ENCODE data around the gene ADARB2.

The ADARB2 gene

DNA sequence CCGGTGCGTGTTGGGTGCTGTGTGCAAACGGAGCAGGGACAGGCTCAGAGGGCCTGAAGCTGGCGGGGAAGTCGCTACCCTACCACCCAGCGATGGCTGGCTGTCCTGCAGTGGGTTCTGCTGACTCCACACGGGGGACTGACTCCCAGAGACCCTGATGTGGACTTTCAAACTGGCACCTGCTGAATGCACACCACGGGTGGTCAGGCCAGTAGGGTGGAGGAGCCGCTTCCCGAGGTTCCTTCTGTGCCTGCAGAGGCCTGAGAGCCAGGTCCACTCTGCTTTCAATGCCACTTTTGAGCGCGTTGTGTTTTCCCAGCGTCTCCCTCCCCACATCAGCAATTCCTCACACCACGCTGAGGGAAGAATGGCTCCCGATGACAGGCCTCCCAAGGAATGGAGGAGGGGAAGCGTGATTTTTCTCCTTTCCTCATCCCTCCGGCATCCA lies 135.3 kb downstream of the ADARB2 start:
- Histone ChIP-seq H4K8ac (ENCODE audit: low read depth, low read length) (no peak overlapping the region), H3K27ac (replicated peaks; ENCODE audit: low read length) (no peak overlapping the region), H3K4me2 (ENCODE audit: insufficient read depth, low read length, poor library complexity, severe bottlenecking) (no peak overlapping the region), H3K9ac (ENCODE audit: low read depth, low read length, poor library complexity) (no peak overlapping the region), H3K4me3 (ENCODE audit: low read length in 2 of 2) (no peak overlapping the region), H3K79me1 (ENCODE audit: low read depth, low read length) (no peaks in the 10 kb centered on the region), H3K4me1 (ENCODE audit: control insufficient read depth in 2 of 2, insufficient read depth in 1 of 2, low read depth in 1 of 2, low read length in 2 of 2) (no peaks in the 10 kb centered on the region), H2BK120ac (ENCODE audit: low read depth, low read length) (no peak overlapping the region), H2AFZ (ENCODE audit: low read length) (no peak overlapping the region), H3K4ac (ENCODE audit: low read length) (no peak overlapping the region), H3K18ac (ENCODE audit: low read length) (no peak overlapping the region), H3K27me3 (ENCODE audit: control insufficient read depth in 3 of 3, insufficient read depth in 3 of 3, low read depth in 1 of 3, low read length in 3 of 3) (peaks cover 0 to 4% (median 0%) of the 10 kb centered on the region in 3 experiments), H3K9me3 (replicated peaks in 1 of 2; ENCODE audit: control insufficient read depth in 2 of 2, insufficient read depth in 1 of 2, low read depth in 1 of 2, low read length in 2 of 2) (no peaks in the 10 kb centered on the region), H2BK15ac (ENCODE audit: low read length) (no peak overlapping the region), H4K91ac (ENCODE audit: low read depth, low read length, poor library complexity) (no peak overlapping the region), H2AK5ac (ENCODE audit: low read depth, low read length) (no peak overlapping the region), H3K36me3 (replicated peaks in 1 of 2; ENCODE audit: control insufficient read depth in 2 of 2, insufficient read depth in 2 of 2, low read length in 2 of 2) (no peaks in the 10 kb centered on the region), H2BK5ac (ENCODE audit: low read length) (no peak overlapping the region), H3K23ac (ENCODE audit: low read depth, low read length, poor library complexity) (no peak overlapping the region), H3K14ac (ENCODE audit: low read length) (no peak overlapping the region), H2BK12ac (ENCODE audit: low read length) (no peak overlapping the region)
- no CpG with 5 or more reads among the region's 17 CpGs for WGBS, 2 donors (ENCODE audit: extremely low coverage in 2 of 2, insufficient read length in 2 of 2, insufficient replicate concordance in 1 of 2)
- no peak for DNase-seq (ENCODE audit: low spot score)

DNA sequence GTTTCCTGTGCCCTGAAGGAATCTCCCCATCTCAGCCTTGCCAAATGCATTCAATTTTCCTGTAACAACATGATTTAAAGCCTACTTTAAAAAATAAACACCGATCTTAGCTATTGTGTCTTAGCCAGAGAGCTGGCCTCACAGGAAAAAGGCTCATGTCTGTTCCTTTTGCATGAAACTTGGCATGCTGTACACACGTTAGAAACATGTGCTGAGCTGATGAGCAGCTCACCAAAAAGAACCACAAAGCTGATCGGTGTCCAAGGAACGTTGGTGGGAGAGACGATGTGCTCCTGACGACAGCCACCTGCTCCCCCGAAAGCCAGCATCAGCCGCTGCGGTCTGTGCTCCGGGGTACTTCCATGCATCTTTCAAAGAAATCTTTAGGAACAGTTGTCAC lies 135.9 kb downstream of the ADARB2 start:
- Histone ChIP-seq H3K4ac (ENCODE audit: low read length) (no peak overlapping the region), H3K9me3 (replicated peaks in 1 of 2; ENCODE audit: control insufficient read depth in 2 of 2, insufficient read depth in 1 of 2, low read depth in 1 of 2, low read length in 2 of 2) (no peaks in the 10 kb centered on the region), H3K36me3 (replicated peaks in 1 of 2; ENCODE audit: control insufficient read depth in 2 of 2, insufficient read depth in 2 of 2, low read length in 2 of 2) (no peaks in the 10 kb centered on the region), H3K4me3 (ENCODE audit: low read length in 2 of 2) (no peak overlapping the region), H3K9ac (ENCODE audit: low read depth, low read length, poor library complexity) (no peak overlapping the region), H2AFZ (ENCODE audit: low read length) (no peak overlapping the region), H2BK12ac (ENCODE audit: low read length) (no peak overlapping the region), H3K27me3 (ENCODE audit: control insufficient read depth in 3 of 3, insufficient read depth in 3 of 3, low read depth in 1 of 3, low read length in 3 of 3) (peaks cover 0 to 4% (median 0%) of the 10 kb centered on the region in 3 experiments), H3K23ac (ENCODE audit: low read depth, low read length, poor library complexity) (no peak overlapping the region), H4K8ac (ENCODE audit: low read depth, low read length) (no peak overlapping the region), H2BK120ac (ENCODE audit: low read depth, low read length) (no peak overlapping the region), H2BK5ac (ENCODE audit: low read length) (no peak overlapping the region), H3K27ac (replicated peaks; ENCODE audit: low read length) (no peak overlapping the region), H3K14ac (ENCODE audit: low read length) (no peak overlapping the region), H3K18ac (ENCODE audit: low read length) (no peak overlapping the region), H4K91ac (ENCODE audit: low read depth, low read length, poor library complexity) (no peak overlapping the region), H2BK15ac (ENCODE audit: low read length) (no peak overlapping the region), H2AK5ac (ENCODE audit: low read depth, low read length) (no peak overlapping the region), H3K4me1 (ENCODE audit: control insufficient read depth in 2 of 2, insufficient read depth in 1 of 2, low read depth in 1 of 2, low read length in 2 of 2) (no peaks in the 10 kb centered on the region), H3K79me1 (ENCODE audit: low read depth, low read length) (no peaks in the 10 kb centered on the region), H3K4me2 (ENCODE audit: insufficient read depth, low read length, poor library complexity, severe bottlenecking) (no peak overlapping the region)
- WGBS, 2 donors (ENCODE audit: extremely low coverage in 2 of 2, insufficient read length in 2 of 2, insufficient replicate concordance in 1 of 2): no CpG with 5 or more reads among the region's 10 CpGs
- DNase-seq (ENCODE audit: low spot score): no peak

DNA sequence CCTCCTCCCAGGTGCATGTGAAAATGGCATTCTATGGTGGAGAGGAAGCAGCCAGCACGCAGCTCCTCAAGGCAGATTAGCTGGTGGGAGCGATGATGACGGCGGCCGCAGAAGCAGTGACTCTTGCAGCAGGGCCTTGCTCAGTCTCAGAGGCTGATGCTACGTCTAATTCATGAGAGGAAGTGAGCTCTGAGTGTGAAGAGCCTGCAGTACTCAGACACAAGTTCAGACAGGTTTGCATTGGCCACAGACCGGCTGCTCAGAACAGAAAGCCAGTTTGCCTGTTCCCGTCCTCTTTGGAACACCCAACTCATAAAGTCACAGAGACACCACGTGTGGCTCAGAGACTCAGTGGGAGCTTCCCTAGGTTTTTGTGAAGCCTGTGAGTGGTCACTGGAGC lies 136.5 kb downstream of the ADARB2 start:
- DNase-seq (ENCODE audit: low spot score): no peak
- H3K27ac ChIP-seq (replicated peaks; ENCODE audit: low read length): no peak overlapping the region
- no peaks in the 10 kb centered on the region for H3K36me3 ChIP-seq (replicated peaks in 1 of 2; ENCODE audit: control insufficient read depth in 2 of 2, insufficient read depth in 2 of 2, low read length in 2 of 2)
- no peak overlapping the region for H2AK5ac ChIP-seq (ENCODE audit: low read depth, low read length)
- H2AFZ ChIP-seq (ENCODE audit: low read length): no peak overlapping the region
- H3K79me1 ChIP-seq (ENCODE audit: low read depth, low read length): no peaks in the 10 kb centered on the region
- H3K9ac ChIP-seq (ENCODE audit: low read depth, low read length, poor library complexity): peak overlapping the region; percentile 31
- H2BK5ac ChIP-seq (ENCODE audit: low read length): no peak overlapping the region
- no peak overlapping the region for H3K14ac ChIP-seq (ENCODE audit: low read length)
- no peaks in the 10 kb centered on the region for H3K9me3 ChIP-seq (replicated peaks in 1 of 2; ENCODE audit: control insufficient read depth in 2 of 2, insufficient read depth in 1 of 2, low read depth in 1 of 2, low read length in 2 of 2)
- no peaks in the 10 kb centered on the region for H3K4me1 ChIP-seq (ENCODE audit: control insufficient read depth in 2 of 2, insufficient read depth in 1 of 2, low read depth in 1 of 2, low read length in 2 of 2)
- no peak overlapping the region for H2BK120ac ChIP-seq (ENCODE audit: low read depth, low read length)
- H4K8ac ChIP-seq (ENCODE audit: low read depth, low read length): no peak overlapping the region
- H3K18ac ChIP-seq (ENCODE audit: low read length): no peak overlapping the region
- H3K4ac ChIP-seq (ENCODE audit: low read length): no peak overlapping the region
- no peak overlapping the region for H4K91ac ChIP-seq (ENCODE audit: low read depth, low read length, poor library complexity)
- no peak overlapping the region for H2BK12ac ChIP-seq (ENCODE audit: low read length)
- H2BK15ac ChIP-seq (ENCODE audit: low read length): no peak overlapping the region
- no peak overlapping the region for H3K4me2 ChIP-seq (ENCODE audit: insufficient read depth, low read length, poor library complexity, severe bottlenecking)
- H3K27me3 ChIP-seq (ENCODE audit: control insufficient read depth in 3 of 3, insufficient read depth in 3 of 3, low read depth in 1 of 3, low read length in 3 of 3): peaks cover 0 to 4% (median 0%) of the 10 kb centered on the region in 3 experiments
- H3K4me3 ChIP-seq (ENCODE audit: low read length in 2 of 2): no peak overlapping the region
- WGBS, 2 donors (ENCODE audit: extremely low coverage in 2 of 2, insufficient read length in 2 of 2, insufficient replicate concordance in 1 of 2): no CpG with 5 or more reads among the region's 9 CpGs
- no peak overlapping the region for H3K23ac ChIP-seq (ENCODE audit: low read depth, low read length, poor library complexity)

DNA sequence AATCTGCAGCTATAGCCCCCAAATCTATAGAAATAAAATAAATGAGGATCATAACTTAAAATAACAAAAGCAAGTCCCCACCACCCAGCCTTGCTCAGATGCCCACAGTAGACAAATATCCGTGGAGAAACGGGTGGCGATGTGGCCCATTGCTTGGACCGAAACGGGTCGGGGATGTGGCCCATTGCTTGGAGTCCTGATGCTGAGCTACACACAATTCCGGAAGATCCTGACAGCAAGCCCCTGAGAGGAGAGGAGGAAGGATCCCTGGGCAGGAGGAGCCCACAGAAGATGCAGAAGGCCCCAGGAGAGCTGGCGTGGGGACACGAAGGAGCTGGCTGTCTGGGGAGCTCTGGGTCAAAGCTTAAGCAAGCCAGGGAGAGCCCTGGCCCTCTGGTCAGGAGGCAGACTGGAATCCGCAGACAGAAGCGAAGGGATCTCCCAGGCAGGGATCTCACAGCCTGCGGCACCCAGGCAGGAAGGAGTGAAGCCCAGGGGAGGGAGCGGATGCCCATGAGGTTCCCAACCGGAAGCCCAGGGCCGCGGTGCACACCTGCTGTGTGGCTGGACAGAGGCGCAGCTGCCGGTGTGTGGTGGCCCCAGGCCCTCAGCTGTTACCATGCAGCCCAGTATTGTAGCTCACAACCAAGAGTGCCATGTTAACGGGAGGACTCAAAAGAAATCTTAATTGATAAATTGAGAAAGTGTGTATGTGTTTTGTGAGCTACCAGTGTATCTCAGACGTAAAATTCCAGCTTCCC lies 138.8 kb downstream of the ADARB2 start:
- DNase-seq (ENCODE audit: low spot score): no peak
- no peak overlapping the region for H2BK120ac ChIP-seq (ENCODE audit: low read depth, low read length)

More for the DNA sequence above, 138.8 kb downstream of the ADARB2 start:
- peaks cover 0 to 4% of the 10 kb centered on the region in 2 donors for H3K4me1 ChIP-seq (ENCODE audit: control insufficient read depth in 2 of 2, insufficient read depth in 1 of 2, low read depth in 1 of 2, low read length in 2 of 2)
- no peaks in the 10 kb centered on the region for H3K79me1 ChIP-seq (ENCODE audit: low read depth, low read length)
- H3K4ac ChIP-seq (ENCODE audit: low read length): no peak overlapping the region
- H3K27ac ChIP-seq (replicated peaks; ENCODE audit: low read length): no peak overlapping the region
- H2AK5ac ChIP-seq (ENCODE audit: low read depth, low read length): no peak overlapping the region
- H3K27me3 ChIP-seq (ENCODE audit: control insufficient read depth in 3 of 3, insufficient read depth in 3 of 3, low read depth in 1 of 3, low read length in 3 of 3): peaks cover 0 to 4% (median 0%) of the 10 kb centered on the region in 3 experiments
- H3K9ac ChIP-seq (ENCODE audit: low read depth, low read length, poor library complexity): no peak overlapping the region
- H3K9me3 ChIP-seq (replicated peaks in 1 of 2; ENCODE audit: control insufficient read depth in 2 of 2, insufficient read depth in 1 of 2, low read depth in 1 of 2, low read length in 2 of 2): no peaks in the 10 kb centered on the region
- no peak overlapping the region for H4K91ac ChIP-seq (ENCODE audit: low read depth, low read length, poor library complexity)
- no peak overlapping the region for H3K23ac ChIP-seq (ENCODE audit: low read depth, low read length, poor library complexity)
- no peak overlapping the region for H2BK12ac ChIP-seq (ENCODE audit: low read length)
- H3K14ac ChIP-seq (ENCODE audit: low read length): no peak overlapping the region
- no peak overlapping the region for H2AFZ ChIP-seq (ENCODE audit: low read length)
- no peak overlapping the region for H3K4me2 ChIP-seq (ENCODE audit: insufficient read depth, low read length, poor library complexity, severe bottlenecking)
- H3K4me3 ChIP-seq (ENCODE audit: low read length in 2 of 2): no peak overlapping the region
- no peak overlapping the region for H4K8ac ChIP-seq (ENCODE audit: low read depth, low read length)
- H2BK5ac ChIP-seq (ENCODE audit: low read length): no peak overlapping the region
- peak overlapping the region; percentile 23 for H3K18ac ChIP-seq (ENCODE audit: low read length)
- no peaks in the 10 kb centered on the region for H3K36me3 ChIP-seq (replicated peaks in 1 of 2; ENCODE audit: control insufficient read depth in 2 of 2, insufficient read depth in 2 of 2, low read length in 2 of 2)
- H2BK15ac ChIP-seq (ENCODE audit: low read length): no peak overlapping the region
- no CpG with 5 or more reads among the region's 20 CpGs for WGBS, 2 donors (ENCODE audit: extremely low coverage in 2 of 2, insufficient read length in 2 of 2, insufficient replicate concordance in 1 of 2)
